Right lobe of liver (tissue), 4 donors: ENCODE results near the gene DOCK3.

Experiments used
- POLR2A ChIP-seq: fragments of 450-650 bp; IDR thresholded peaks from one replicate; pipeline ENCODE4 v1.6.1; 2017; ENCODE audit warnings: antibody characterized with exemption, mild to moderate bottlenecking
- TF ChIP-seq, protein P1 (sequence below), 4 donors: fragments of 200-600 bp in 3 of 4; fragments of 450-650 bp in 1 of 4; IDR thresholded peaks; one replicate each; pipeline versions ENCODE4 v1.5.1 to v1.8.0; 2016 to 2022; ENCODE audit warnings: antibody characterized with exemption in 4 of 4, mild to moderate bottlenecking in 2 of 4
- donor health status: DM: no; HTN: no; CAD: no.
- donor health status: DM: no; HTN: no; CAD: no.
- donor health status: DM: no; HTN: yes; CAD: no.

GRCh38 chr3:51276046-51276445 is 601.3 kb downstream of the DOCK3 start:
- TF ChIP-seq, protein P1, sequence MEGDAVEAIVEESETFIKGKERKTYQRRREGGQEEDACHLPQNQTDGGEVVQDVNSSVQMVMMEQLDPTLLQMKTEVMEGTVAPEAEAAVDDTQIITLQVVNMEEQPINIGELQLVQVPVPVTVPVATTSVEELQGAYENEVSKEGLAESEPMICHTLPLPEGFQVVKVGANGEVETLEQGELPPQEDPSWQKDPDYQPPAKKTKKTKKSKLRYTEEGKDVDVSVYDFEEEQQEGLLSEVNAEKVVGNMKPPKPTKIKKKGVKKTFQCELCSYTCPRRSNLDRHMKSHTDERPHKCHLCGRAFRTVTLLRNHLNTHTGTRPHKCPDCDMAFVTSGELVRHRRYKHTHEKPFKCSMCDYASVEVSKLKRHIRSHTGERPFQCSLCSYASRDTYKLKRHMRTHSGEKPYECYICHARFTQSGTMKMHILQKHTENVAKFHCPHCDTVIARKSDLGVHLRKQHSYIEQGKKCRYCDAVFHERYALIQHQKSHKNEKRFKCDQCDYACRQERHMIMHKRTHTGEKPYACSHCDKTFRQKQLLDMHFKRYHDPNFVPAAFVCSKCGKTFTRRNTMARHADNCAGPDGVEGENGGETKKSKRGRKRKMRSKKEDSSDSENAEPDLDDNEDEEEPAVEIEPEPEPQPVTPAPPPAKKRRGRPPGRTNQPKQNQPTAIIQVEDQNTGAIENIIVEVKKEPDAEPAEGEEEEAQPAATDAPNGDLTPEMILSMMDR (IDR thresholded peaks at IDR 0.05): no peak
- no peak for TF ChIP-seq POLR2A
